GM19023 (cell line): ENCODE measurements around the gene MTF1.

Experiments used
- ATAC-seq: cut with Tn5 transposase; IDR thresholded peaks from one replicate; pipeline ENCODE4 v1.9.1; 2021; ENCODE audit warnings: mild to moderate bottlenecking, moderate library complexity; ENCODE audit not compliant: unreplicated experiment

MTF1 gene

GRCh38 chr1:37831809-37832208 is 27.6 kb downstream of the MTF1 start:
- ATAC-seq = no peak

- no peak for ATAC-seq
These were observed 28.3 kb downstream of the MTF1 start for GRCh38 chr1:37831109-37831508.

GRCh38 chr1:37828410-37829074 is 30.9 kb downstream of the MTF1 start:
- no peak for ATAC-seq

DNA sequence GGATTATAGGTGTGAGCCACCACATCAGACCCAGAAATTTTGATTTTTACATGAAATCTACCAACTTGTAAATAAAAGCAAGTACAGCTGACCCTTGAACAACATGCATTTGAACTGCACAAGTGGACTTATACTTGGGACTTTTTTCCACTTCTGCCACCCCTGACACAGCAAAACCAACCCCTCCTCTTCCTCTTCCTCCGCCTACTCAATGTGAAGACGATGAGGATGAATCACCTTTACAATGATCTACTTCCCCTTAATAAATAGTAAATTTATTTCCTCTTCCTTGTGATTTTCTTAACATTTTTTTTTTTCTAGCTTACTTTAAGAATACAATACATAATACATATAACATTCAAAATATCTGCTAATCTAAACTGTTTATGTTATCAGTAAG is 33.9 kb downstream of the MTF1 start:
- ATAC-seq = no peak

DNA sequence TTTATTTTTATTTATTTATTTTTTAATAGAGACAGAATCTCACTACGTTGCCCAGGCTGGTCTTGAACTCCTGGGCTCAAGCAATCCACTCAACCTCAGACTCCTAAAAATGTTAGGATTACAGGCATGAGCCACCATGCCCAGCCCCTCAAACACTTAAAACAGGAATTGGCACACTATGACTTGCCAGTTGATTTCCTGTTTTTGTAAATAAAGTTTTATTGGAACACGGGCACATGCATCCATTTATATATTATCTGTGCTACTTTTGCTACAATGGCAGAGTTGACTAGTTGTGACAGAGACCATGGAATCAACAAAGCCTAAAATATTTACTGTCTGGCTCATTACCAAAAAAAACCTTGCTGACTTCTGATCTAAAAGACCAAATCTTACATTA is 35.4 kb downstream of the MTF1 start:
- ATAC-seq = no peak

DNA sequence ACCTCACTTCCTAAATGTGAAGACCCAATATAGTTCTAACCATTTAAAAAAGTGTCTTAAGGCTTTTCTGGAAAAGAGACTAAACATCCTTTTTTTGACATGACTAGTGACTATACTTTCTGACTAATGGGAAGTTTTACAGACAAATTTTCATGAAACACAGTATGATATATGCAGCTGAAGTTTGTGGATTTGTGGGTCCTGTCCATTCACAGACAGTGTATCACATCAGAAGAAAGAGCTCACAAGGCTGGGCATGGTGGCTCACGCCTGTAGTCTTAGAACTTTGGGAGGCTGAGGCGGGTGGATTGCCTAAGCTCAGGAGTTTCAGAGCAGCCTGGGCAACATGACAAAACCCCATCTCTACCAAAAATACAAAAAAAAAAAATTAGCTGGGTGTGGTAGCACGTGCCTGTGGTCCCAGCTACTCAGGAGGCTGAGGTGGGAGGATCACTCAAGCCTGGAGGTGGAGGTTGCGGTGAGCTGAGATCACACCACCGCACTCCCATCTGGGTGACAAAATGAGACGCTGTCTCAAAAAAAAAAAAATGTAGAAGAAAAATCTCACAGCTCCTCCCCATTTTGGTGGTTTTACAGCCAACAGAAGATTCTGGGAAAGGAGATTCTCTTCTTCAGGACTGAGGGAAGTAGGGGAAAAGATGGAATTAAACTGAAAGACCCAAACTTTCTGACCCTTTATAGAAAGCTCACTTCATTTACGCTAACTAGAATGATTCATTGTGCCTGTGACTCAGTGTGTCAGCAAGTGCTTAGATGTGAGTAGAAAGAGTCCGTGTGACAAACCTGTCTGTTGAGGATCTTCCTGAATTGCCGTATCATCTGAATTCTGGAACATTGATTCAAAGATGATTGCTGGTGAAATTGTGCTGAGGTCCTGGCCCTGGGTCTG is 36.2 kb downstream of the MTF1 start:
- ATAC-seq = no peak

GRCh38 chr1:37821481-37821880 is 37.9 kb downstream of the MTF1 start:
- ATAC-seq = no peak

DNA sequence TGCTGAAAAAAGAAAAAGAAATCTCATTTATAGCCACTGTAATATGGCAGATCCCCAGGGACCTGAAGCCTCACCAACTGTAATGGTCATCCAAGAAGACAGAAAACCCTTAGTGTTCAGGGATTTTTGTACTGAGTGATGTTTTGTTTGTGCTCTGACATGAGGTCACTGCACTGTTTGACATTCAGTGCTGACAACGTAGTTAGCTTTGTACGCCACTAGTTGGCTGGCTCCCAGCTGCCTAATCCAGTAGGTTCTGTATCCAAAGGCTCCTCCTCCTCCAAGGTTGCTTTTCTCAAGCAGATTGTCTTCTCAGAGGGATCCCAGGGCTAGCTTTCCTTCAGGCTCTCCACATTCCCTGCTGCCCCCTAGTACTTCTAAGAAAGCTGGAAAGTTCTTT is 41.9 kb downstream of the MTF1 start:
- no peak for ATAC-seq

GRCh38 chr1:37814252-37814651 is 45.1 kb downstream of the MTF1 start:
- ATAC-seq = no peak

DNA sequence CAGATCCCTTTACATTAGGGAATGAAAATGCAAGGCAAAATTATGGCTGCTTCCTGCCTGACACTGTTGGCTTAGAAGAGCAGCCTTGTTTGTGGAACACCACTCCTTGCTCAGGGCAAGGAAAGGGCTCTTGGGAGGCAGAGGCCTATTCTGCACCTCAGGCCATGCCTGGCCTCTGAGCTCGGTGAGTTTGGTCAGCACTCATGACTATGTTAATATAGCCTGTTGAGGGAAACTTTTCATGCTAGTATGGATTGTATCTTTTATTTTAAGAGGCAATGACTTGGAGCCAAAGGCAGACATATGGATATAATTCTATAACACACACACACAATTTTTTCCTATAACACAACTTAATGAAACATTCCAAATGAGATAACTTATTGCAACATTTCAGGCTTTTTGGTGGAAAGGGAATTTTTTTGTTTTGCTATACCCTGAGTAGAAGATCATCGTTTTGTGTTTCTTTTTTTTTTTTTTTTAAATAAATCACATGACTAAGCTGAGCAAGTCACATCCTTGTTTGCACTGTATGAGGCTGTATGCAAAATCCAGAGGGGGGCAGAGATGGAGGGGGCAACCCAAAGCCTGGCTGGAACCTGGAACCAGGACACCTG is 45.8 kb downstream of the MTF1 start:
- no peak for ATAC-seq

GRCh38 chr1:37811027-37811655 is 48.3 kb downstream of the MTF1 start:
- ATAC-seq = no peak

DNA sequence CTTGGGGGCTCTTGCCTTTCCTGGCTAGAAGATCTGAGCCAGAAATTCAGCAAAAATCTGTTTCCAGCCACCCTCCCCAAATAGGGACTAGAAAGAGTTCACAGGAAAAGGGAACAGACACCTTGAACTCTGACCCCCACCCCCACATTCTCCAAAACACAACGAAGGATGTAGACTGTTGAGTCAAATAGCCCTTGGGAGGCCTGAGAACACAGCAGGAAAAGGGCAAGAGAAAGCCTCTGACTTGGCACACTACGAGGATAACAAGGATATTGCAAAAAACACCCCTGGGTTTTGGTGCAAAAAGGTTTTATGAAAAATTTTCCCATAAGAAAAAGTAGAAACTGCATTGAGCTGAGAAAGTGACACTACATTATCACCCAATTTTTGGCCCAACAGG is 49.5 kb downstream of the MTF1 start:
- no peak for ATAC-seq

GRCh38 chr1:37808369-37809319 is 50.7 kb downstream of the MTF1 start:
- peak; percentile 38 for ATAC-seq

DNA sequence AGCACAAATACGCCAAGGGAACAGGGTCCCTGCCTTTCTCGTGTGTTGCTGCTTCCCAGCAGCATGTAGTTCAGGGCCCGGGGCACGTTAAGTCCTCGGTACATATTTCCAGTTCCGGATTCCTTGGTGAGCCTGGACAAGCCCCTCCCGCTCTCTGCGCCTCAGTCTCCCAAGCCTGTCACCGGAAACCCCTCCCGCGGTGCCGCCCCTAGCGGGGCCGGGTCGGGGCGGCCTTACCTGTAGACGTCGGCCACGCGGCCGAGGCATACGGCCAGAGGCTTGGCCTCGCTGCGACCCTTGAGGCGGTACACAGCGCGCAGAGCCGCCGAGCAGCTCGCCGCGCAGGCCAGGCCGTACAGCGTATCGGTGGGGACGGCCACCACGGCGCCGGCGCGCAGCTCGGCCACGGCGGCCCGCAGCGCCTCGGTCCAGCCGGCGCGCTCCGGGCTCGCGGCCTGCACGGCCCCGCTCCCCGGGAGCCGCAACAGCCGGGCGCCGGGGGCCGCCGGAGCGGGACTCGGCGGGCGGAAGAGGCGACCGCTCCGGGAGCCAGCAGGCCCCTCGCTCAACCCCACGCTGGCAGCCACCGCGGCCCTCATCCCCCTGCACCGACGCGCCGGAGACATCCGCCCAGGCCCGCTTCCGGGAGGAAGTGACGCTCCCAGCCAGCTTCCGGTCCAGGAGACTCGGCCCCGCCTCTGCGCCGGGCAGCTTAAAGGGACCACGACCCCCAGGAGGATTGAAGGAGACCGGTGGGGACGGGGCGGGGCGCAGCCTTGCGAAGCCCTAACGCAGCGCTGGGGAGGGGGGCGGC is 51.6 kb downstream of the MTF1 start, which contains the start of the genes C1orf122 and YRDC:
C1orf122 (plus strand) TSS at position 236 of the 814 bp plus-strand sequence. CDS start 615 bp downstream, outside the sequence.
YRDC (minus strand) TSS at position 654 of the 814 bp plus-strand sequence; CDS start at position 626, 28 bp downstream.
- peak; percentile 89 for ATAC-seq

GRCh38 chr1:37807220-37807554 is 52.2 kb downstream of the MTF1 start:
- no peak for ATAC-seq

DNA sequence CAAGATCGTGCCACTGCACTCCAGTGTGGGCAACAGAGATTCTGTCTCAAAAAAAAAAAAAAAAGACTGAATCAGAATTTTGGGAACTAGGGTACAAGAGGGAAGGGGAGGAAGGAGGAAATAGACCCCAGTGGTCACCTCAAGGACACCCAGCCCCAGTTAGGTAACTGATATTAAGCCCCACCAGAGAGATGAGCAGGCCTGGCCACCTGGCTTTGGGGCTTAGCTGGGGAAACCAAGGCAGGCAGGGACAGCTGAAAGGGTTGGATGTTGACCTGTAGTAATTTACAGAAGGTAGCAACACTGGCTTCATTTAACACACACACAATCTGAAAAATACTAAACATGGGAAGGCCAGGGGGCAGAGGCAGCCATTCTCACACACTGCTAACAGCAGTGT is 57.0 kb downstream of the MTF1 start:
- ATAC-seq = no peak

DNA sequence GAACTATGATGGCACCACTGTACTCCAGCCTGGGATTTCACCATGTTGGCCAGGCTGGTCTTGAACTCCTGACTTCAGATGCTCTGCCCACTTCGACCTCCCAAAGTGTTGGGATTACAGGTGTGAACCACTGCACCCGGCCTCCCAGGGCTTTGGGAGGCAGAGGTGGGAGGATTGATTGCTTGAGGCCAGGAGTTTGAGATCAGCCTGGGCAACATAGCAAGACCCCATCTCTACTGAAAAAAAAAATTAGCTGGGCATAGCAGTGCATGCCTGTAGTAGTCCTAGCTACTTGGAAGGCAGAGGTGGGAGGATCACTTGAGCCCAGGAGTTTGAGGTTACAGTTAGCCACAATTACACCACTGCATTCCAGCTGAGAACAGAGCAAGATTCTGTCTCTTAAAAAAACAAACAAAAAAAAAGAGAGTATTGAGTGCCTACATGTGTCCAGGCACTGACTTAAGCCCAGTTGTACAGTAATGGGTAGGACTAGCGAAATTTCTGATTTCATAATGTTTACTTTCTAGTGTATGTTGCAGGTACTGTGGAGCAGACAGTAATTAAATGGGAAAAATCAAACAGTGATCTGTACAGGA is 61.5 kb downstream of the MTF1 start:
- no peak for ATAC-seq

DNA sequence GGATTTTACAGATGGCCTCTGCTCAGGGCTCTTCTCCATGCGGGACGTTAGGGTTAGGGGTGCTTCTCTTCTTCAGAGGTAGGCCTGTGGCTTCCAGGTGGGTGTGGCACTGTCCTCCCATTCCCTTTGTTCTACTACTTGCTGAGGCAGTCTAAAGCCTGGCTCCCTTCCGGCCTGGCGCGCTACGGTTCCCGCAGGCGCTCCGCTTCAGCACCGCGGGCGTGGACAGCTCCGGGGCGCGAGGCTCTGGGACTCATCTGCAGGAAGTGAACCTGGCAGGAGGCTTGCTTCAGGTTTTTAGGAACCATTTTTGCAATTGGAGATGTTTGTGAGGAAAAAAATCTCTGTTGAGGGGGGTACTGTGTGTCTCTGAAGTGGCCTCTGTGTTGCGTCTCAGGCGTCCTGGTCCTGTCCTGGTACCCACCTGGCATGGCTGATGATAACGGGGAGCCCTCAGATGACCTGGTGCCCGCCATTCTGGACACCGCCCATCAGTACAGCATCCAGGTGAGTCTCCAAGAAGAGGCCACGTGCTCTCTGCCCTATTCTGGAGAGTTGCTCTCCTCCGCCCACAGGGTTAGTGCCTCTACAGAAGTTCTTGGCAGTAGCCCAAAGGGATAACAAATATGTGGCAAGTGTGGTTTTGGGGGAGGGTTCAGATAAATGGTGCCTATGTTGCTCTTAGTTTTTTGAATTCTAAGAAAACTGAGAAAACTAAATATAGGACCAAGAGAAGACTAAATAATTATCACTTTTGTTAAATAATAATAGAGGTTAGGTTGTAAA is 63.9 kb downstream of the MTF1 start:
- ATAC-seq = no peak
